ENCODE results near the gene HNRNPA1.
"Not testable (repeated sequence)": the region's sequence is repeated elsewhere in the genome, so short reads cannot be mapped to it uniquely, and the experiment has no call there.

The HNRNPA1 gene

DNA sequence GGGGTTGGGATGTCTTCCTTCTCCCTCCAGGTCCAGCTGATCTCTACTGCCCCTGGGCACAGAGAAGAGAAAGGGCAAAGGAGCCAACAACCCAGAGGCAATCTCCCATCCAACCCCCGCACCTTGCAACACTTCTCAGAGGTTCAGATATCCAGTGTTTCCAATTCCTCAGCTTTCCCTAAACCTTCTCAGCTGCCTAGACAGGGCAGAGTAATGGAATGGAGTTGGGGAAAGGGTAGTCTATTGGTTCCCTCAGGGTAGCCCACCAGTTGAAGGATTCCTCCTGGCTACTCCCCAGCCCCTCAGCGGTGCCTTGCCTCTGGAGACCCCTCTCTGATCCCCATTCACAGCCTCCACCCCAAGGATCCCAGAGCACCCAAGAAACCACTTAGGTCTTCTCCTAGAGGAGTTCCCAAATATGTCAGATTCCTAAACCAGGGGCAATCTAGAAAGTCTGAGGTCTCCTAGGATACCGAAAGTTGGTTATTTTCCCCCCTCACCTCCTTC, 19.8 kb downstream of the HNRNPA1 start:
- DNase-seq = no peak

DNA sequence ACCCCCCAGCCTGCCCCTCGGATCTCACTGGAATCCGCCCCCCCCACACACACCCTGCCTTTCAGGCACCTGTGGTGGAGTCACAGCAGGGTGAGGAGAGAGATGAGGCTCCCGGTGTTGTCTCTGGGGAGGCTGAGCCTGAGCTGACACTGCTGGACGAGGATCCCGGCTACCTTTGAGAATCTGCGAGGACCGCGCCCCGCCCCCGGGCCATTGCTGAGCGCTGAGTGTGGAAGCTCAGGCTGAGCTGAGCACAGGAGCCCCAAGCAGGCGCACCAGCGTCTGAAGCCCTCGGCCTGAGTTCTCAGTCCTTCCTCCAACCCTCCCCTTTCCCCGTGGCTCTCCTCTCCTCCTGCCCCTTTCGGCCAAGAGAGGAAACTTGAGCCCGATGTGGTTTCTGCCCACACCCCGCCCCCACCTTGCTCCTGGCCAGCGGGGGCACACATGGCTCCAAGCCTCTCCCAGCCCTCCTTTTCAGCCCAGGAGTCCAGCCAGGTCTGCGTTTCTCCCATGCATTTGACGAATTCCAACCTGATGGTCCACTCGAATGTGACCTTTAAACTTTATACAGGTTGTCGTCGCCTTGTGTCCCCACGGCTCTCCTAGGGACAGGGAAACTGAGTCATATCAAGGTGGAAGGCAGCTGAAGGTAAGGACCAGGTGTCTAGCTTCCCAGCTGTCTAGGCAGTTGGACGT, 20.4 kb downstream of the HNRNPA1 start, which contains the start of gene NFE2:
NFE2 (minus strand) TSS at position 284 of the 696 bp plus-strand sequence. CDS start 5,767 bp downstream, outside the sequence.
- DNase-seq = peak; percentile 14

DNA sequence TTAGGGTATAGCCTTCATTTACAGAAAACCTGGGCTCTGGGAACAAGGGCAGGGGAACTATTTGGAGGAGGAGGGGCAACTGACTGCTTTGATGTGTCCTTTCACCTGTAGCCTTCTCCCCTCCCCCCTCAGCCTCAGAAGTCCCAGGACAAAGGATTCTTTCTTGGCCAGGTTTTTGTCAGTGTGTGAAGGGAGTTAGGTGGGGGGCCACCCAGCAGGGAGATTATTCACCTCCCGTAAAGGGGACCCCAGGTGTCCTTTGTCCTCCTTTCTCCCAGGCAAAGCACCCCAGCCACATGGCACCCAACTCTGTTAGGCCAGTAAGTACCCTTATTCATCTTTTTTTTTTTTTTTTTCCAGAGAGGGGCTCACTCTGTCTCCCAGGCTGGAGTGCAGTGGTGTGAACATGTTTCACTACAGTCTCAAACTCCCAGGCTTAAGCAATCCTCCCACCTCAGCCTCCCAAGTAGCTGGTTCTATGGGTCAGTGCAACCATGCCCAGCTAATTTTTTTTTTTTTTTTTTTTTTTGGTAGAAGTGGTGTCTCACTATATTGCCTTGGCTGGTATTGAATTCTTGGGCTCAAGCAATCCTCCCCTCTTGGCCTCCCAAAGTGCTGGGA, 21.0 kb downstream of the HNRNPA1 start:
- no peak for DNase-seq

DNA sequence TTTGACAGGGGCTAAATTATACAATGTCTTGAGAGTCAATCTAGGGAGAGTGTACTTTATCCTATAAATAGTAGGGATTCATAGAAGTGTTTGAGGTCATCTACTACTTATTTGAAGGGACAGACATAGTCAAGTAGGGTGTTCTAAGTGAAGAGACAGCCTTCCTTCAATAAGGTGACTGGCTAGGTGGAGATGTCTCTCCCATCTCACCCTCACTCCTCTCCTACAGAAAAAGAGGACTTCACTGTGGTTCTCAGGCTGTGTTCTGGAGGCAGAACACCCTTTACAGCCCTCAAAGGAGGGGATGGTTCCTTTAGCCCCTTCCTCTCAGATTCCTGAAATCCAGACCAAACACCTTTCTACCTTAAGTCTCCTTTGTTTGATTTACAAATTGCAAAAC, 23.1 kb downstream of the HNRNPA1 start:
- no peak for DNase-seq

DNA sequence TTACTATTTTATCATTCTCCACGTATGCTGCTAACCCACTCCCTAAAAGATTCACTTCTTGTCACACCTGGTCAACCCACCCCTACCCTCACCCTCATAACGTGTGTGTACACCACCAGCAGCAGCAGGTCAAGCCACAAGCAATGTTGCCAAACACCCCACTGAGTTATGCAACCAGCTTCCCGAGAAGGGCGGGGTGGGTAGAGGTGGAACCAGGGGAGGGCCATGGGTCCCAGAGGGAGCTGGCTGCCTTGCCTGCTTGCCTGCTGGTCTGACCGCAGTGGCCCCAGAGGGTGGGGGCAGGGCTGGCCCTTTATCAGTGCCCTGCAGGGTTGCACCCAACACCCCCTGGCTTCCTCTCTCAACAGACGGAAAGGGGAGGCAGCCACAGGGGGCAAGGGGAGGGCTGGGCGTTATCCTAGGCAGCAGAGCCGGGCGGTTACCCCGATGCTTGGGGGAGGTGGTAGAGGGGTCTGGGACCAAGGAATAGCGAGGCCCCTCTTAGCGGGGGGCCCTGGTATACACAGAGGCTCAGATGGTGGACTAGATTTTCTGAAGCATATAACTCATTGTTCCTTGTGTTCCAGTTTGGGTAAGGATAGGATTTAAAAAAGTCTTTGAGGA, 23.8 kb downstream of the HNRNPA1 start:
- no peak for DNase-seq

DNA sequence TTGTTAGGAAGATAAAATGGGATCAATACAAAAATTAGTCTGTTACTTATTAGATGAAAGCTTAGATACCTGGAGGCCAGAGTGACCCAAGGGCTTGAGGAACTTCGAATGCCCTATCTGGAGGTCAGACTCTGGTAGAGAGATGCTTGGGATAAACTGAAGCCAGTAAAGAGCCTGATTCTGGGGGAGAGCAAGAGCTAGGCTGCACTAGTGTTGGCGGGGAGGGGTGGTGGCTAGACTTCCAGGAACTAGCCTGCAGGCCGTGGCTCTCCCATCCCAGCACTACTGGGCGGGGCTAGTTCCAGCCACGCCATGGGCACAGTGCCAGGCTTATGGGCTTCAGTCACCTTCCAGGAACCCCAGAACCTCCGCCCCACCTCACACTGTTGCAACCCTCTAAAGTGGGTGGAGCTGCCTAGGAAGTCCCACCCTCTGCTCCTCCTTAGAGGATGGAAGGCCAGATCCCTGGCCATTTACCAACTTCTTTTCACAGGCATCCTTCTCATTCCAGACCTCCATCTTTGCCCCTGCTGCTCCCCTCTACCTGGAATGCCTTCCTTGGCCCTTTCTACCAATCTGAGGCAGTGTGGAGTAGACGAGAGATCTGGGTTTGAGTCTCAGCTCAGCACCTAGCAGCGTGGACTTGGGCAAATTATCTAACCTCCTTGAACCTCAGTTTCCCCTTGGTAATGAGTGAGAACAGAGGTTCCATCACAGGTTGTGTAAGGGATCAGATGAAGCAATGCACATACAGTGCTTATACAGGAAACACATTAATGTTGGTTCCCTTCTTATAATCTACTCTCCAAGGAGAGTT, 26.6 kb downstream of the HNRNPA1 start:
- DNase-seq = no peak

DNA sequence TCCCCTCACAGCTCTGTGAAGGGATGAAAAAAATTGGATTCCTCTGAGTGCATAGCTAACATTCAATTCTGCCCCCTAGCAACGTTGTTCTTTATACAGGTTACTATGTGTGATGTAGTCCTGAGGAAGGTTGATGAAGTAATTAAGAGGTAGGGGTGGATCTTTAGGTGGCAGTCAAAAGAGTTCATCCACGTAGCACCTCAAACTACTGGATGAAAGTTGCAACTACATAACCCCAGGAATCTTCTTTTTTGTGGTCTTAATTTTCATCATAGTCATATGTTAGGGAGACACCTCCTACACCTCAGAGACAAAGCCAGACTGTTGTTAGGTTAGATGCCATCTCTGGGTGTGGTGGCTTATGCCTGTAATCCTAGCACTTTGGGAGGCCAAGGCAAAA, 30.5 kb downstream of the HNRNPA1 start:
- no peak for DNase-seq

DNA sequence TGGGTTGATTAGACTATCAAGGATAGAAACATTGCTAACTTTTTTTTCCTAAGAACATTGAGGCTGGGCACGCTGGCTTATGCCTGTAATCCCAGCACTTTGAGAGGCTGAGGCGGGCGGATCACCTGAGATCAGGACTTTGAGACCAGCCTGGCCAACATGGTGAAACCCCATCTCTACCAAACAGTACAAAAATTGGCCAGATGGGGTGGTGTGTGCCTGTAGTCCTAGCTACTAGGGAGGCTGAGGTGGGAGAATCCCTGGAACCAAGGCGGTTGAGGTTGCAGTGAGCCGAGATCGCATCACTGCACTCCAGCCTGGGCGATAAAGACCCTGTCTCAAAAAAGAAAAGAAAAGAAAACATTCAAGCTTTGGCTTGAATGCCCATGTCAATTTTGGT, 31.8 kb downstream of the HNRNPA1 start:
- not testable (repeated sequence) for DNase-seq

DNA sequence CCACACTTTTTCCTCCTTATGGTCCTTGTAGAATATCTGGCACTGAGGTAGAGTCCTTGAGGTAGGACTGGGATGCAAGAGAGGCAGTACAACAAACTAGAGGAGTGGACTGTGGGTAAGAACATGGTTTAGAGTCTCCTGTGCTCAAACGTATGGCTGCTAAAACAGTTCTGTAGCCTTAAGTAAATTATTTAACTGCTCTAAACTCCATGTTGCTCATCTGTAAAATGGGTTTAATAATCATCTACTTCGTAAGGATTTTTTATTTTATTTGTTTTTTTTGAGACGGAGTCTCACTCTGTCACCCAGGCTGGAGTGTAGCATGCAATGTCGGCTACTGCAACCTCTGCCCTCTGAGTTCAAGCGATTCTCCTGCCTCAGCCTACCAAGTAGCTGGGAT, 40.8 kb downstream of the HNRNPA1 start:
- DNase-seq = no peak

DNA sequence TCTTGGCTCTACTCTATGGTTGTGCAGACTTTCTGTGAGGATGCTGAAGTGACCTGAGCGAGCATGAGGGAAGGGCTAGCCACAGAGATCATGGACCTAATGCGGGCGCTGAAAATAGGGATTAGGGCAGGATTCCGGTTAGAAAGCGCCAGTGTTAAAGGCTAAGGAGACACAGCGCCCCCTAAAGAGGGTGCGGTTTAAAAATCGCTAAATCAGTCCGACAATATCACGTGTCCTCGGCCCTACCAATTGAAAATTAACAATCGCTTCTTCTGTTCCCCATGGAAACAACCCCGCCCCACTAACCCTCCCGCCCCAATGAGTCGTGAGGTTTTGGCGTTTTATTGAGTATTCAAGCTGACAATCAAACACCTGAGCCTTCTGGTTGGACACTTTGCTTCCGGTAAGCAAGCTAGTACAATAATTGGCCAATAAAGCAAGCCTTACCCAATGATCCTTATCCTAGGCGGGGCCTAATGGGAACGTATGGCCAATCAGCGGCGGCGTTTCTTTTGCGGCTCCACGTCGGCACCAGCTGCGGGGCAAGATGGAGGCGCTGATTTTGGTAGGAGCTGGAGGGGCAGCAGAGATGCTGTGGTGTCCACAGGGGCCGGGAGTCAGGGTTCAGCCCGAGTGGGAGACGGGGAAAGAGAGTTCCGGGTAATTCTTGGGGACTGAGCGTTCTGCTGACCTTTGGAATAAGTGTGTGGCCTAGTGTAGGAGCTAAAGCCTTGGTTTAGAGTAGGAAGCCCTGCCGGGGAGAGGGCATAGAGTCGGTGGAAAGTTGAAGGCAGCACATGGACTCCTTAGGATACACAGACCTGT, 44.3 kb downstream of the HNRNPA1 start, which contains the start of gene COPZ1:
COPZ1 (plus strand) TSS at position 515 of the 825 bp plus-strand sequence; CDS start at position 548, 33 bp downstream.
- DNase-seq = peak; percentile 89

DNA sequence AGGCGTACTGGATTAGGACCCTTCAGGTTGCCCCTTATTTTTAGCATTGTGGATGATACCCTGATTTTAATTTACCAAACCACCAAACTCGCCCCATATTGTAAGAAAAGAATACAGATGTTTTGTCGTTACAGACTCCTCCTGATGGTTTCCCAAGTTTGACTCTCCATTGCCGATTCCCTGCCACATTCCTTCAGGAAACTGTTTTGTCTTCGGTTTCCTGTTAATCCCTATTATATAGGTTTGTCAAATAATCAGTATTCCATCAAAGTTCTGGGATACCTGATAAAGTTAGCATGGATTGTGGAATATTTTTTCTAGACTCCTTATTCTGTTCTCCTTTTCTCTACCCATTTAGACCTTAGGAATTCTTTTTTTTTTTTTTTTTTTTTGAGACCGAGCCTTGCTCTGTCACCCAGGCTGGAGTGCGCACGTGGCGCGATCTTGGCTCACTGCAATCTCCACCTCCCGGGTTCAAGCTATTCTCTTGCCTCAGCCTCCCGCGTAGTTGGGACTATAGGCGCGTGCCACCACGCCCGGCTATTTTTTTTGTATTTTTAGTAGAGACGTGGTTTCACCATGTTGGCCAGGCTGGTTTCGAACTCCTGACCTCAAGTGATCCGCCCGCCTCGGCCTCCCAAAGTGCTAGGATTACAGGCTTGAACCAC, 45.0 kb downstream of the HNRNPA1 start:
- not testable (repeated sequence) for DNase-seq

DNA sequence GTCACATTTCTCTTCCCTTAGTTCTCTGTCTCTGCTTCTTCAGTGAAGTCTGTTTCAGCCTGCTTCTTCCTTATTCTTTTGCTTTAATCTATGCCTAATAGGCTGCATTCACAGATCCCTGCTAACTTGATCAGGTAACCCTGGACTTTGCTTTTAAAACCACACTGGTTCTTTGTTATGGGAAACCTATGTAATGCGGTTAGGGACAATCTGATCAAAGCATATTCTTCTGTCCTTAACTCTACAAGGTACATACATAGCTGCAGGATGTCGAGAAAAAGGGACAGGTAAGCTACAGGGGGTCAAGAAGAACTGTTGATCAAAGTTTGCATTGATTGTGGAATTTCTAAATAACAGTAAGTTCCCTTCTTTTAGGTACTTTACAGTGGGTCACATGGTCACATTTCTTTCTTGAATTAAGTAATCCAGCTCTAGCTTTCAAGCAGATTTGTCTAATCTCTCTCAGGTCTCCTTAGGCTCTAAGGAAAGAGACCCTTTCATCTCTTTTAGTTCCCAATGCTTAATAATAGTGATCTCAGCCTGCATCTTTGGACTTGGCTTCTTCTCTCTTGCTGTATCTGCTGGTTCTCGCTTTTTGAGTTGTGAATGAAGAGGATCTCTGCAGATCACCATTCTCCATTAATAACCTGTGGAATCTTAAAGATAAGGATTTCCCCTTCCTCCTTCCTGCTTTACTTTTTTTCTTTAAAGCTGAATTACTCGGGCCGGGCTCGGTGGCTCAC, 48.2 kb downstream of the HNRNPA1 start:
- DNase-seq = no peak

DNA sequence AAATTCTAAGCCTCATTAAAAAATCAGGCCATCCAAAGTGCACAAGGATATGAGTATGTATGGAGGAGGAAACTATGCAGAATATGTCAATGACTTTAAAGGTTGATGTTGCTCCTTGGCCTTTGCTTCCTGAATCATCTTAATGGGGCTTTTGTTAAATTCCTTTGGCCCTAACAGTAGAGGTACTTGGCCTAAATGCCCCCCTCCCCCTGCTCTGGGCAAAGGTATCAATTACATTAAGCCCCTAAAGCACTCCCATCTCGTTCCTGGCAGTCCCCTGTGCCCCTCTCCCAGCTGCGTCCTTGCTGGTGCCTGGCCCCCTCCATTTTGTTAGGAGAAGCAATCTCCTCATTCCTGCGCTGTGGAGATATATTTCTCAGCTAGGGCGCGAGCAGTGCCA, 49.2 kb downstream of the HNRNPA1 start:
- no peak for DNase-seq

DNA sequence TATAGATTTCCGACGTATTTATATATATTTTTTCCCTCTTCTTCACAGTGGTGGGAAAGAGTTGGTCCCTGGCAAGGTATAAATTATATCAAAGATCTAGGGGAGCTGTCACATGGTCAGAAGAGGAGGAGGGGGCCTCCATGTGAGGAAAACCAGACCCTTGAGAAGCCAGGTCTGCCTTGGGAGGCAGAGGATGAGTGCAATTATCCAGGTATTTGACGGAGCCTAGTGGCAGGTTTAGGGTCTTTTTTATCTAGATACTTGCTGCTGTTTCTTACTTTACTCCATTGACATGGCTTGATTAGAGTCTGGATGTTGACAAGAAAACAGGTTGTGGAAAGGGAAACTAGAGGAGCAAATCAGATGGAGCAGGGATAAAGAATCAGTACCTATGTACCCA, 49.9 kb downstream of the HNRNPA1 start:
- no peak for DNase-seq

DNA sequence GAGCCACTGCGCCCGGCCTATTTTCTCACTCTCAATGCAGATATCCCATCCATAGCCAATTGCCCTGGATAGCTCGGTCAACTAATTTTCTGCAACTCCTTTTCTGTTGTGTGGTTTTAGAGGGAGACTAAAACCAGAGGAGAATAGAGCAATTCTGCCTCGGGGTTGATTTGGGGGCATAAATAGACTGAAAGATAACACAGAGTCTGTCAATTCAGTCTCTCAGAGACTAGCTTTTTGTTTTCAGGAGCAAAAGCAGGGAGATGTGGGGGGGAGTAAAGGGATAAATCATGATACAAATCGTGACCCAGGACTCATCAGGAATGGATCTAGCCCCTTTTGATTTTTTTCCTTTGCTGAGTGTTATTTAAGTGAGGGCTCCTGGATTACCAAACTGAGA, 50.9 kb downstream of the HNRNPA1 start:
- DNase-seq = no peak

DNA sequence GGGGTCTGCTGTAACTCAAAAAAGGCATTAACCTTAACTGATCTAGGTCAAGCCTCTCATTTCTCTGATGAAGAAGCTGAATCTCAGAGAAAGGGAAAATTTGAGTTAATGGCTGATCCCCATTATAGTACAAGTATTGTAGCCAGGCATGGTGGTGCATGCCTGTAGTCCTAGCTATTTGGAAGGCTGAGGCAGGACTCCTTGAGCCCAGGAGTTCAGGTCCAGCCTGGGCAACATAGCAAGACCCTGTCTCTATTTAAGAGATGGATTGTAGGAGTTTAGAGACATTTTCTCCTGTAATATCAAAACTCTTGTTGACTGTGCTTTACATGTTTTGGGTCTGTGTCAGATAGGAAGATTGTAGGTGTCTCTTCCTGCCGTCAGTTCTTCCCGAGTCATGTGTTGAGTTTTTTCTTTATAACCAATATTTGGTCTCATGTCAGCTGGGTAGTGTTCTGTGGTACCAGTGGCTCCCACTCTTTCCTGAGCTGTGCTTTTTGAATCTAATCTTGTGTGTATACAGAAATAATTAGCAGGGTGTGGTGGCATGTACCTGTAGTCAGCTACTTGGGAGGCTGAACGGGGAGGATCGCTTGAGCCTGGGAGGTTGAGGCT, 53.0 kb downstream of the HNRNPA1 start:
- DNase-seq = no peak

All from DMS79 treated with DMSO at 0.1 percent for 48 hours (cell line).